ENCODE results near the gene CRABP2. TPM values are rescaled to one million over a fixed set of nuclear protein-coding genes. Genes with fewer than 3 reads are reported as not detected.

The CRABP2 gene
- total and polyA plus RNA-seq, 10 of the 15 experiments (the other 5 are each of a cell fraction or from before 2014, with no cell fraction given): 0.21 to 1.3 (median 0.41) TPM

DNA sequence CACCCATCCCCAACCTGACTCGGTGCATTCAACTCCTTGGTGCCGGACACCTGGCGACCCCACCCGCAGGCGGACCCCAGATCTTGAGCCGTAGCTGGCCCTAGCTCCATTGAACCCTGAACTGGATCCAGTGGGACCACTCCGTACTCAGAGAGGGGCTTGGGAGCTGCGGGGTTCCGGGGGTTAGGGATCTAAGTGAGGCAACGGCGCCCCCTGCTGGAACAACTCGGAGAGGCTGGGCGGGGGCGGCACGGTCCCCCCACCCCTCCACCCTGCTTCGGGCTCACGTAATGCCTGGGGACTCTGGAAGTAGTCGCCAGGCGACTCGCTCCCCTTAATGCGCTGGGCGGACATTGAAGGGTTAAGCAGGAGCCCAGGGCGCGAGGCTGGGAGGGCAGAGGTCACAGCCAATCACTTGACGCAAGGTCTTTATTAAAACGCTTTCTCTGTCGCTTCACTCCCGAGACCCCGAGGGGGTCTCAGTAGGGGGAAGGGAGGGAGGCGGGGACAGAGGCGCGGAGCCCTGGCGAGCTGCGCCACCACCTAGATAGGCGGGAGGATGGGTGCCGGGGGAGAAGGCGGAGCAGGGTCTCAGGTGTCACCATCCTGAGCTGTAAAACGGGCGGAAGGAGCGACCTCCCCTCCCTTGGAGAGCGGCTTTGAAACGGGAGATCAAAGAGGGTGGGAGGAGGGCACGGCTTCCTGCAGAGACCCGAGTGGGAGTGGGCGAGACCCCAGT, 704 bp upstream of the CRABP2 start:
- H3K9me3 ChIP-seq (replicated peaks; ENCODE audit: control insufficient read depth, insufficient read depth, low read length): no peaks in the 10 kb centered on the region
- H3K36me3 ChIP-seq (ENCODE audit: control insufficient read depth in 2 of 2, insufficient read depth in 2 of 2, low read length in 1 of 2): no peaks in the 10 kb centered on the region; a peak in 1 of 4 replicates
- DNase-seq (ENCODE audit: low read depth, low spot score) (no peak), ATAC-seq (peak; percentile 81), FAIRE-seq (no peak)
- H2AFZ ChIP-seq (ENCODE audit: control insufficient read depth, low read depth, low read length): peak overlapping the region; percentile 44
- peak overlapping the region; percentile 90 for H3K4me2 ChIP-seq (ENCODE audit: control insufficient read depth, insufficient read depth)
- POLR2A ChIA-PET: interaction anchor here (0.6 to 1.4 kb wide), 3 partner anchors 17 to 88 kb away, joined by 3 to 5 read pairs (median 4); partner anchors contain the start of genes ISG20L2 and METTL25B
- no peak overlapping the region for H3K9ac ChIP-seq (ENCODE audit: control insufficient read depth, insufficient read depth, low read length)
- in situ Hi-C loops (cut with MboI): no loop called here
- CTCF ChIA-PET: interaction anchor here (0.6 to 9.5 kb wide), 25 partner anchors 10 to 183 kb away, joined by 3 to 157 read pairs (median 4); partner anchors contain the start of genes GPATCH4, HAPLN2, INSRR and ISG20L2
- SMC1A ChIA-PET (ENCODE audit: uncharacterized antibody, unreplicated experiment): interaction anchor here (1.5 to 2.4 kb wide), 3 partner anchors 17 to 22 kb away, joined by 7 to 11 read pairs (median 7); no protein-coding TSS in a partner anchor
- no peaks in the 10 kb centered on the region; the same call in 1 of the 2 replicates for H4K20me1 ChIP-seq (ENCODE audit: control insufficient read depth, insufficient read depth)
- H3K4me3 ChIP-seq: peak overlapping the region; percentile 35; the same call in 1 of the 2 replicates
- H3K4me1 ChIP-seq (ENCODE audit: control insufficient read depth, insufficient read depth, low read length): peaks cover 6% of the 10 kb centered on the region
- BruUV-seq (replicated peaks): no TSS peak
- H3K27me3 ChIP-seq (replicated peaks in 1 of 2; ENCODE audit: control insufficient read depth in 2 of 2, insufficient read depth in 2 of 2, low read length in 1 of 2): peaks cover 10 to 15% of the 10 kb centered on the region in 2 experiments
- intact Hi-C loops (cut with micrococcal nuclease; ENCODE audit: unreplicated experiment): no loop called here
- TF ChIP-seq EGR1 (IDR thresholded peaks at IDR 0.05; ENCODE audit: borderline replicate concordance in 1 of 2, low read depth in 2 of 2, low read length in 2 of 2) (peak in 1 of 2 experiments; percentile 98; a peak in 2 of 3 replicates), POU2F2 (IDR thresholded peaks at IDR 0.05; ENCODE audit: borderline replicate concordance, low read depth, low read length) (no peak), NR2F1 (conservative IDR thresholded peaks at IDR 0.05) (peak; percentile 87), RAD21 (IDR thresholded peaks at IDR 0.05; ENCODE audit: insufficient read depth, low read depth, low read length) (peak; percentile 53), SREBF2 (IDR thresholded peaks at IDR 0.05; ENCODE audit: low read length) (no peak), SMC3 (IDR thresholded peaks at IDR 0.05; ENCODE audit: borderline replicate concordance, low read length) (peak; percentile 25; the same call in 1 of the 2 replicates), DPF2 (IDR thresholded peaks at IDR 0.05) (no peak), ATF3 (IDR thresholded peaks at IDR 0.05; ENCODE audit: borderline replicate concordance, extremely low read depth, low read depth, low read length) (no peak), POLR2A (IDR thresholded peaks at IDR 0.05; ENCODE audit: low read depth, low read length) (peak; percentile 11; the same call in 1 of the 2 replicates), BHLHE40 (IDR thresholded peaks at IDR 0.05; ENCODE audit: borderline replicate concordance in 1 of 2, low read depth in 2 of 2, low read length in 1 of 2) (peak in 1 of 2 experiments; percentile 30; a peak in 1 of 4 replicates), CREB1 (IDR thresholded peaks at IDR 0.05; ENCODE audit: low read depth) (0 out of 2 replicates have a peak, but pooled peaks have one; percentile 33), RB1 (IDR thresholded peaks at IDR 0.05; ENCODE audit: borderline replicate concordance) (no peak), GABPA (IDR thresholded peaks at IDR 0.05; ENCODE audit: low read depth) (no peak), FOXK2 (IDR thresholded peaks at IDR 0.05) (no peak), JUND (IDR thresholded peaks at IDR 0.05; ENCODE audit: low read depth, low read length) (no peak), ZBED1 (IDR thresholded peaks at IDR 0.05; ENCODE audit: borderline replicate concordance) (no peak)
- TF ChIP-seq, protein P1, sequence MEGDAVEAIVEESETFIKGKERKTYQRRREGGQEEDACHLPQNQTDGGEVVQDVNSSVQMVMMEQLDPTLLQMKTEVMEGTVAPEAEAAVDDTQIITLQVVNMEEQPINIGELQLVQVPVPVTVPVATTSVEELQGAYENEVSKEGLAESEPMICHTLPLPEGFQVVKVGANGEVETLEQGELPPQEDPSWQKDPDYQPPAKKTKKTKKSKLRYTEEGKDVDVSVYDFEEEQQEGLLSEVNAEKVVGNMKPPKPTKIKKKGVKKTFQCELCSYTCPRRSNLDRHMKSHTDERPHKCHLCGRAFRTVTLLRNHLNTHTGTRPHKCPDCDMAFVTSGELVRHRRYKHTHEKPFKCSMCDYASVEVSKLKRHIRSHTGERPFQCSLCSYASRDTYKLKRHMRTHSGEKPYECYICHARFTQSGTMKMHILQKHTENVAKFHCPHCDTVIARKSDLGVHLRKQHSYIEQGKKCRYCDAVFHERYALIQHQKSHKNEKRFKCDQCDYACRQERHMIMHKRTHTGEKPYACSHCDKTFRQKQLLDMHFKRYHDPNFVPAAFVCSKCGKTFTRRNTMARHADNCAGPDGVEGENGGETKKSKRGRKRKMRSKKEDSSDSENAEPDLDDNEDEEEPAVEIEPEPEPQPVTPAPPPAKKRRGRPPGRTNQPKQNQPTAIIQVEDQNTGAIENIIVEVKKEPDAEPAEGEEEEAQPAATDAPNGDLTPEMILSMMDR (IDR thresholded peaks at IDR 0.05 in 2 of 3, conservative IDR thresholded peaks at IDR 0.05 in 1 of 3; ENCODE audit: control insufficient read depth in 2 of 3, extremely low read depth in 1 of 3, insufficient read depth in 1 of 3, low read depth in 3 of 3, low read length in 3 of 3): peak; percentile 60 to 74 (median 67)
- RAD21 ChIA-PET (ENCODE audit: unreplicated experiment): interaction anchor here (1.5 to 3.6 kb wide), 5 partner anchors 9 to 82 kb away, joined by 4 to 28 read pairs (median 15); no protein-coding TSS in a partner anchor
- WGBS (ENCODE audit: insufficient coverage, insufficient replicate concordance, low lambda C conversion rate, missing lambda C conversion rate): 2% methylated on average over 43 of the region's 45 CpGs
- H3K79me2 ChIP-seq (ENCODE audit: control insufficient read depth, insufficient read depth, low read length): no peaks in the 10 kb centered on the region
- no peak overlapping the region for H3K27ac ChIP-seq (ENCODE audit: control insufficient read depth, insufficient read depth)

All from GM12878 (cell line).